ENCODE data around the gene COL18A1.

The COL18A1 gene

GRCh38 chr21:45421846-45422775 is 17.1 kb downstream of the COL18A1 start:
- H3K27ac ChIP-seq, result no peak overlapping the region
- no peak for DNase-seq (ENCODE audit: low read depth, low spot score)

- no peak for DNase-seq (ENCODE audit: low read depth, low spot score)
These were observed 18.4 kb downstream of the COL18A1 start for GRCh38 chr21:45423201-45423955.

DNA sequence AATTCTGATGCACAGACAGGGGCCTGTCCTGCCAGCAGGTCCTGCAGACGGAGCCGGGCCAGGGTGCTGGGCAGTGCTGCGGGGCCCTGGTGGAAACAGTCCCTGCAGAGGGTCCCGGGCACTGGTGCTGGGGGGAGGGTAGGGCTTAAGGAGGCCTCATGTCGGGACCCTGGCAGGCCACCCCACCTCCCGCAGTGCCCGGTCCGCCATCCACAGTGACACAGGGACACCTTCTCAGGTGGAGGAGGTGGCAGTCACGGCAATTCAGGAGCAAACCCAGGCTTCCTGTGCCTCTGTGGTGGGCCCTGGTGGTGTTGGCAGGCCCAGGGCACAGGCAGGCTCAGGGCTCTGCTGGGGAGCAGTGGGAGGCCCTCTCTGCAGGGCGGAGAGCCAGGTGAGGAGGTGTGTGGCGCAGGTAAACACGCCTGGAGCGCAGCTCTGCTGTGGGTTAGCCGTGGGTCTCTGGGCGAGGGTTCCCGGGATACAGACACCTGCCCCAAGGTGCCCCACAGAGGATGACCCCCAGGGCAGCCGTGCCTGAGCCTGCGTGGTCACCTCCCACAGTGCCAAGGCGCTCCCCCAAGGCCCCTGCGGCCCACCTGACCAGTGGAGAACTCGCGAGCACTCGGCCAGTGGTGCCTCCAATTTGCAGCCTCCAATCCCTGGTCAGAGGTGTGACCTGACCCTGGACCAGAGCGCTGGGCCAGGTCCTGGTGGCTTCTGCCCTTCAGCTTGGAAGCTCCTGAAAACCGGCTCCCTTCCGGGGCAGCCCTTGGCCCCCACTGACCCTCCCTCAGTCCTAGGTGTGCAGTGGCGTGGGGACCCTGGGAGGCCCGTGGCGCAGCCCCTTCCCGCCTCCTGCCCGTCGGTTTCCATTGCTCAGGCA is 19.2 kb downstream of the COL18A1 start:
- no peak for DNase-seq (ENCODE audit: low read depth, low spot score)
- no peak overlapping the region for H3K27ac ChIP-seq

More at GRCh38 chr21:45423201-45423955, 18.4 kb downstream of the COL18A1 start:
- H3K27ac ChIP-seq, result no peak overlapping the region

DNA sequence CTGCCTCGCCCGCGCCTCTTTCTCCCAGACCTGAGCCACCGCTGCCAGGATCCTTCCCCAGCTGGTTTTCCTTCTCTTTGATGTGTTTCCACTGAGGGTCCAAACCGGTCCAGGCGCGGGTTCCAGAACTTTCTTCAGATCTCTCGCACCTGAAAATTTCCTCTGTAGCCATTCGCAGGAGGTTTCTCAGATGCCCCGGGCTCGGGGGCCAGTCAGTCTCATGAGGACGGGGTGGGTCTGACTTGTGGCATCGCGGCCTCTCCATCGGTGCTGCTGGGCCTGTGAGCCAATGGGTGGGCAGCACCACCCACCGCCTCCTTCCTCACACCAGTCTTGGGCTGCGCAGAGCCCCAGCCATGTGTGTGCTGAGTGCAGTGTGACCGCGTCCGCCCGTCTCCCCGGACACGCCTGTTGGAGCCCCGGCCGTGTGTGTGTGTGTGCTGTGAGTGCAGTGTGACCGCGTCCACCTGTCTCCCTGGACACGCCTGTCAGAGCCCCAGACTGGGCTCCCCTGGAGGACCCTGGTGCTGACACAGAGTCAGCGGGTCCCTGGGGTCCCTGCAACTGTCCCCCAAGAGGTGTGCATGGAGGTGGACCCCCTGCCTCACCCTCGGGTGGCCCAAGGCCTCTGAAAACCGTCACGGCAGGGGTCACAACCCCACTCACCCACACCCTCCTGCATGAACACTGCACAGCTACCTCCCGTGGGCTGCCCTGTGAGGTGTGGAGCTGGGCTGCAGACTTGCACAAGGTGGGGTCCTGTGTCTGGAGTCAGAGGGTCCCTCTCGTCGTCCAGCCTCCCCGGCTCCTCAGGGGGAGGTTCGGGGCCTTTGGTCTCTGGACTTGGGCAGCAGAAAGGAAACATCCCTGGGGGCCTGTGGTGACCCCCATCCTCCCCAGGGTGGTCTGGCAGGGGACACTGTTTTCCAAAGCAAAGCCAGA is 20.2 kb downstream of the COL18A1 start:
- DNase-seq (ENCODE audit: low read depth, low spot score), result no peak

DNA sequence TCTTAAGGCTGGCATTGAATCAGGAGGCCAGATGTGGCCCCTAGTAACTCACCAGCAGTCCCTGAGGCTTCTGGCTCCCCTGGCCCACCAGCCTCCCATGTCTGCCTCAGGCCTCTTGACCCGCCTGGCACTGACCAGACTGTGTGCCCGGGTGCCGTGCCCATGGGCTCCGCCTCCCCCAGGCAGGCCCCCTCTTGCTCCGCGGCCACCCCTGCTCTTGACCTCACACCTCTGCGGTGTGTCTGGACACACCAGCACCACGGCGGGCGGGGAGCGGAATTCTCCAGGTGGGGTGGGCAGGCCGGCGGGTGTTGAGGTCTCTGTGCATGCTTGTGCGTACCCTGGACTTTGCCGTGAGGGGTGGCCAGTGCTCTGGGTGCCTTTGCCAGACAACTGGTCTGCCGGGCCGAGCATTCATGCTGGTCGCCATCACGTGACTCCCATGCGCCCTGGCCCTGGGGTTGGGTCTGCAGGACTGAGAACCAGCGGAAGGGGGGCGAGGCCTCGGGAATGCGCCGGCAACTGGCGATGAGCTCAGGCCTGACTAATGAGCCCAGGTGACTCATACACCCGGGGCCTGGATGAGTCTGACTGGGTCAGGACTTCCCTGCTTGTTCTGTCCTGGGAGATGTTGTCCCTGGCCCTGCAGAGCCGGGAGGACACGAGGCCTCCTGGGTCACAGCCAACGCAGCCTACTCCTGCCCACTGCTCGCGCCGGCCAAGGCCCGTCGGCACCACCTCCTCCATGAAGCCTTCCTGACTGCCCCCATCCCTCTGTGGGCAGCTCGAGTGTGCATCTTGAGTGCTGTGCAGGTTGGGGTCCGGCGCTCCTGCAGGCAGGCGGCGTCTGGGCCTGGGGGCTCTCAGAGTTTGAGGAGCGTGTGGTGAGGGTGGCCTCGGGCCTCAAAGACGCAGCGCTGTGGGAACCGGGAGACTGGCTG is 22.6 kb downstream of the COL18A1 start:
- H3K27ac ChIP-seq, result no peak overlapping the region
- peak; percentile 65 for DNase-seq (ENCODE audit: low read depth, low spot score)

More for the DNA sequence above, 20.2 kb downstream of the COL18A1 start:
- no peak overlapping the region for H3K27ac ChIP-seq

GRCh38 chr21:45428534-45428933 is 23.6 kb downstream of the COL18A1 start:
- no peak for DNase-seq (ENCODE audit: low read depth, low spot score)
- H3K27ac ChIP-seq, result no peak overlapping the region

- no peak overlapping the region for H3K27ac ChIP-seq
- no peak for DNase-seq (ENCODE audit: low read depth, low spot score)
These were observed 24.5 kb downstream of the COL18A1 start for GRCh38 chr21:45429221-45430175.

DNA sequence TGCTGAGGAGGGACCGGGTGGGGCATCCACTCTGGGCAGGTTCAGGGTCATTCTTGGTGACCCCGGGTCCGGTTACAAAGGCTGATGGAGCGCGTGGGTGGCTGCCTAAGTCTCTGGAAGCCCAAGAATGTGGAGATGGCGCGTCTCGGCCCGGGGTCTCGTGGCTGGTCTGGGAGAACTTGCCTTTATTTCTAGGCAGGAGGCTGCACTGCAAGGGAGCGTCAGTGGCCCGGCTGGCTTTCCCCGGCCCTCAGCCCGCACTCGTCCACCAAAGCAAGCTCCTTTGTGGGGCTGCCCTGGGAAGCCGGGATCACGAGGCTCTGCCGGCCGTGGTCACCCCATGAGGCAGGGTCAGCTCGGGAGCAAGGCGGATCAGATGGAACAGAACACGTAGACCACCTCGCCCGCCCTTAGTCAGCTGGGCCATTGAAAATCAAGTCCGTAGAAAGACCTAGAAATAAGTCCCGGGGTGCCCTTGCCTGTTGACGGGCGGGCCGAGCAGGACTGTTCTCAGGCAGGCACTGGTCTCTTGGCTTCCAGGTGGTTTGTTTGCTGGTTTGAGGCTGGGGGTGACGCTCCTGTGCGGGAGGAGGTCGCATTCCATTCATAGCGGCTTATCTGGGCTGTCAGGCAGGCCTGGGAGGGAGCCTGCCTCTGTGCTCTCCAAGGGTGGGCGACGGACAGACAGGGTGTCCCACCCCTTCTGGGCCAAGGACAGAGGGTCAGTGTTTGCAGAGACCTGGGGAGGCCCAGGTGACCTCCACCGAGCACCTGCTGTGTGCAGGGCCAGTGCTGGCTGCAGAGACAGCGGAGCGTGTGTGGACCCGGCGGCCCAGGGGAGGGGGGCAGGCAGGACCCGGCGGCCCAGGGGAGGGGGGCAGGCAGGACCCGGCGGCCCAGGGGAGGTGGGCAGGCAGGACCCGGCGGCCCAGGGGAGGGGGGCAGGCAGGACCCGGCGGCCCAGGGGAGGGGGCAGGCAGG is 25.8 kb downstream of the COL18A1 start:
- no peak overlapping the region for H3K27ac ChIP-seq
- DNase-seq (ENCODE audit: low read depth, low spot score), result no peak

DNA sequence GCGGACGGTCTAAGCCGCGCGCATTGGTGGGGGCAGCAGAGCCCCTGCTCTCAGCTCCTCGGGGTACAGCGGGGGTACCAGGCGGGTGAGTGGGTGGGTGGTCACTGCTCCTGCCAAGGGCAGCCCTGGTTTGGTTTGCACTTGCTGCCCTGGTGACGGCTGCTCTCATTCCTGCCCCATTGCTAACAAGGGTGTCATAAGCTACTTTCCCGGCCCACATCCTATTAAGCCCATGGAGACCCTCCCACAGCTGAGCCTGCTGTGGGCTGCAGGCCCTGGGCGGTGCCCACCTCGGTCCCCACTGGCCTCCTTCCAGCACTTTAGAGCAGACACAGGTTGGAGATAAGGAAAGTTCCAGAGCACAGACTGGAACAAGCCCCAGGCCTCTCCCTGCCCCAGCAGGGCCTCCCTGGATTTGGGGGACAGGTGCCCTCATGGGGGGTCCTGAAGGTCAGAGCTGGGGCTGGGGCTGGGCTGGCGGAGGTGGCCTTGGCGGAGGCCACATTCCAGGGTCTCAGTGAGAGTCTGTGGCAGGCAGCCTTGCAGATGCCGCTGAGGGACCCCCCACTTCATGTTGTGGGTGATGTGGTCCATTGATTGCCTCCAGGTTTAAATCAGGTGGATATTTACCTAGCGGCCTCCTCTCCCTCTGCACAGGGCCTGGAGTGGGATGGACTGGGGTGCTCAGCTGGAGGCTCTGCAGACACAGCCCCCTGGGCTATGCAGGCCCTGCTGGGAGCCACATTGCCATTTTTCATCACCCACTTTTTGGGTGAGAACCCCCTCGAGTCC is 27.0 kb downstream of the COL18A1 start:
- no peak overlapping the region for H3K27ac ChIP-seq
- DNase-seq (ENCODE audit: low read depth, low spot score), result no peak

- H3K27ac ChIP-seq, result no peak overlapping the region
These were observed 27.8 kb downstream of the COL18A1 start for GRCh38 chr21:45432575-45433255.

GRCh38 chr21:45433301-45433700 is 28.3 kb downstream of the COL18A1 start:
- H3K27ac ChIP-seq, result no peak overlapping the region
- DNase-seq (ENCODE audit: low read depth, low spot score), result no peak

More at GRCh38 chr21:45432575-45433255, 27.8 kb downstream of the COL18A1 start:
- no peak for DNase-seq (ENCODE audit: low read depth, low spot score)

DNA sequence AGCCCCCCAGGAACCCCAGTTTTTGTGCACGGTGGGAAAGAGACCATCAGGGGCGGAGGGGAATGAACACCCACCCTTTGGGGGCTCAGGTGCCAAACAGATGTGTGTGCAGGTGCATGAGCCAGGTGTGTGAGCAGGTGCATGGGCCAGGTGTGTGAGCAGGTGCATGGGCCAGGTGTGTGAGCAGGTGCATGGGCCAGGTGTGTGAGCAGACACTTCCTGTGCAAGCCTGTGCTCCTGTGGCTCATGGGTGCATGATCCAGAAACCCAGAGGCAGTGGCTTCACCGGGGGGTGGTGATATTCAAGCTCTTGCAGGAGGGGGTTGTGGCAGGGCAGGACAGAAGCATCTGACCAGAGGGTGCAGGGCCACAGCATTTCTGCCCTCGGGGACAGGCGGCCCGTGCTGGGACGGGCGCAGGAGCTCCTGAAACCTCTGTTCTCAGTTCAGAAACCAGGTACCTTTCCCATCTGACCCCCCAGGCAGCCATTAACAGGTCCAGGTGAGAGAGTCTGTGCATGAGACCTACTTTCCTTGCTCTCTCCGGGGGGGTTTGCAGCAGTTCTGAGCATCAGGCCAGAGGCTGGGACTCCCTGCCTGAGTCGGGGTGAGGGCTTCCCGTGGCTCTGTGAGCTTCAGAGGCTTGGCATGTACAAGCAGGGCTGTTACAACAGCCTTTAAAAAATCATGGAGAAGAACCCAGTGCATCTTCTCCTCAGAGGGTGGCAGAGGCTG is 29.1 kb downstream of the COL18A1 start:
- no peak overlapping the region for H3K27ac ChIP-seq
- no peak for DNase-seq (ENCODE audit: low read depth, low spot score)

DNA sequence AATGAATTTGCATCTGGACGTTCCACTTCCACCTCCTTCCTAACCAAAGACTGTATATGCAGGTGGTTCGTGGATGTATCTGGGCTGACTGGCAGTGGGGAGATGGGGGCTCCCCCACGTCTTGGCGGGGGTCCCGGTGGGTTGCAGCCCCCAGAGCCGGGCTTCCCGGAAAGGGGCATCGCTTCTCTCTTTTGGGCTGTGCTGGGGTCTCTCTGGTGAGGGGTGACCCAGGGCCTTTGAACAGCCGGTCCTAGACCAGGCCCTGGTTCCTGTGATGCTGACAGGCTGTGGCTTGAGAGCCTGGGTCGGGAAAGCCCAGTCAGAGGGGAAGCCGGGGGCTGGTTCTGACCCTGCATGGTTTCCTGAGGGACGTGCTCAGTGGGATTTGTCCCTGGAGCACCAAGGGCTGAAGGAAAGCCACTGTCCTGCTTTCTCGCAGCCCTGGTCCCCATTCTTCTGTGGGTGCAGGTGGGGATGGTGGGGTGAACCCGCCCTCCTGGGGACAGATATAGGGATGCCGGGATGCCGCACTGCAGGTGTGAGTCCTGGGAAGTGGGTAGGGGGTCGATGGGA is 29.8 kb downstream of the COL18A1 start:
- no peak for DNase-seq (ENCODE audit: low read depth, low spot score)
- no peak overlapping the region for H3K27ac ChIP-seq

All from epithelial cell of prostate (primary cell).